HUES6 (cell line): ENCODE measurements around the gene AP3D1.

Experiments
- H3K27ac ChIP-seq: 2 replicates; pipeline ENCODE4 v1.7.0; 2013; ENCODE audit warnings: low read depth, mild to moderate bottlenecking, low read length, inconsistent platforms
- H3K27me3 ChIP-seq: 2 replicates; pipeline ENCODE4 v1.6.1; 2013; ENCODE audit warnings: low read length; ENCODE audit not compliant: control insufficient read depth, insufficient read depth
- H3K36me3 ChIP-seq: 2 replicates; pipeline ENCODE4 v1.6.1; 2013; ENCODE audit warnings: low read length; ENCODE audit not compliant: control insufficient read depth, insufficient read depth
- H3K4me1 ChIP-seq: 2 replicates; pipeline ENCODE4 v1.6.1; 2013; ENCODE audit warnings: low read length; ENCODE audit not compliant: control insufficient read depth, insufficient read depth
- H3K4me3 ChIP-seq: 2 replicates; pipeline ENCODE4 v1.5.1; 2013; ENCODE audit warnings: low read depth, low read length
- H3K9ac ChIP-seq: one replicate; pipeline ENCODE4 v1.6.1; 2013; ENCODE audit warnings: mild to moderate bottlenecking, low read length
- H3K9me3 ChIP-seq: 2 replicates; pipeline ENCODE4 v1.6.1; 2013; ENCODE audit warnings: low read depth, low read length; ENCODE audit not compliant: control insufficient read depth, insufficient read depth

The AP3D1 gene

DNA sequence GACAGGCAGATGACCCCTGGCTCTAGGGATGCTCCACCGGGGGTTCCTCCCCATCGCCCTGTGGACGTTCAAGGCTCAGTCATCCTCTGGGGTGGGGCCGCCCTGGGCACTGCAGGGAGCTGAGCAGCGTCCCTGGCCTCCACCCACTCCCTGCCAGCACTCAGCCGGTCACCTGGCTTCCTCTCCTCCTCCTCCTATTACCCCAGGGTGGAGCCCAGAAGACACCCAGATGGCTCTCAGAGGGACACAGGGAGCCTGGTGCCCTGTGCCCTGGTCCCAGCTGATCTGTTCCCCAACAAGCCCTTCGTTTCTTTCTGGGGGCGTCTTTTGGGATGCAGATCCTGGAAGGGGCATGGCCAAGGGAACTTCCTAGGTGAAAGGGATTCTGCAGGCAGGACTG lies 96.6 kb downstream of the AP3D1 start:
- no peak overlapping the region for H3K4me3 ChIP-seq
- H3K27ac ChIP-seq: no peak overlapping the region
- no peaks in the 10 kb centered on the region for H3K27me3 ChIP-seq
- no peaks in the 10 kb centered on the region for H3K9me3 ChIP-seq
- no peaks in the 10 kb centered on the region for H3K36me3 ChIP-seq
- no peak overlapping the region for H3K9ac ChIP-seq
- peaks cover 33% of the 10 kb centered on the region; the same call in 1 of the 2 replicates for H3K4me1 ChIP-seq

GRCh38 chr19:2053601-2054389 lies 97.6 kb downstream of the AP3D1 start:
- Histone ChIP-seq H3K27me3 (no peaks in the 10 kb centered on the region), H3K36me3 (peaks cover 6% of the 10 kb centered on the region), H3K4me3 (no peak overlapping the region), H3K9me3 (no peaks in the 10 kb centered on the region), H3K27ac (no peak overlapping the region), H3K9ac (no peak overlapping the region), H3K4me1 (peaks cover 34% of the 10 kb centered on the region; the same call in 1 of the 2 replicates)

- H3K4me3 ChIP-seq: peak overlapping the region; percentile 95
- peaks cover 8% of the 10 kb centered on the region for H3K36me3 ChIP-seq
- H3K27ac ChIP-seq: no peak overlapping the region
- no peaks in the 10 kb centered on the region for H3K9me3 ChIP-seq
- H3K4me1 ChIP-seq: peaks cover 26% of the 10 kb centered on the region; the same call in 1 of the 2 replicates
- no peaks in the 10 kb centered on the region for H3K27me3 ChIP-seq
- H3K9ac ChIP-seq: peak overlapping the region; percentile 8
Measured at GRCh38 chr19:2051773-2052704, 99.3 kb downstream of the AP3D1 start.

DNA sequence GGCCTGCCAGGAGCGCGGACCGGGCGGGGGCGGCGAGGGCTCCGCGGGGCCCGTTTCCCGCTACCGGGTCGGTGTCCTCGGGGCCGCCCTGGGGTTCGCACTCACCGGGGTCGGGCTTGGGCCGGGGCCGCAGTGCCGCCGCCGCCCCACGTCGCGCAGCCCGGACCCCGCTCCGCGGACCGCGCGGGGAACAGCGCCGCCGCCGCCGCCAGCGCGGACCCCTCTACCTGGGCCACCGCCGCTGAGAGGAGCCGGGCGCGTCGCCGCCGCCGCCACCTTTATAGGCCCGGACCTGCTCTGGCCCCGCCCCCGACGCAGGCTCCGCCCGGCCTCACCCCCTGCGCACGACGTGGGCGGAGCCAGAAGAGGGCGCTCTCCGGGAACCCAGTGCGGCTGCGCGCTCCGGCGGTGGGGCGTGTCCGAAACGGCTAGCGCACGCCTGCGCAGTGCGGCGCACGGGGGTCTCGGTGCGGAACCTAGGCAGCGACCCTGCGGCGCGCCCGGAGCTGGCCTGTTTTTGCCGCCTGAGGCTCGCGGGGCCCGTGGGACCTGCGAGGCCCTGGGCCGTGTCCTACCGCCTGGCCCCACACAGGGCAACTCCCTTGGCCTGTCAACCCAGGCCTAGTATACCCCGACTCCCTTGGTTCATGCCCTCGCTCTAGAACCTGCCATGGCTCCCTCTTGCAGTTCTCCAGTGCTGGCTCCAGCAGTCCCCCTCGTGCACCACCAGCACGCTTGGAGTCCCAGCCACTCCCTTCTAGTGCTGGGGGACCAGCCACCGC lies 100.2 kb downstream of the AP3D1 start, which contains the start of gene MKNK2:
MKNK2 (minus strand) TSS at position 254 of the 782 bp plus-strand sequence. CDS start 393 bp downstream, outside the sequence.
- Histone ChIP-seq H3K4me1 (peaks cover 24% of the 10 kb centered on the region; the same call in 1 of the 2 replicates), H3K4me3 (peak within 1 kb of the TSS; percentile 95), H3K27me3 (no peaks in the 10 kb centered on the region), H3K27ac (peak within 1 kb of the TSS; percentile 77; the same call in 1 of the 2 replicates), H3K36me3 (peaks cover 16% of the 10 kb centered on the region), H3K9me3 (no peaks in the 10 kb centered on the region), H3K9ac (peak within 1 kb of the TSS; percentile 79)
